Endothelial cell of umbilical vein (primary cell): ENCODE data around the gene COL4A2. TPM values are rescaled to one million over a fixed set of nuclear protein-coding genes. Genes with fewer than 3 reads are reported as not detected.

Source experiments
- BruUV-seq: library from RNA; stranded (reverse); fragments of 400-500 nt; replicated peaks from 2 replicates; lab custom pipeline; 2021; lab: Mats Ljungman, UMichigan
- CTCF ChIA-PET: fragments of 300-600, 350-600 bp; sonication (Branson Sonifier 250); formaldehyde crosslinking; loops from one replicate; lab custom pipeline; 2021; ENCODE audit warnings: antibody characterized with exemption, inconsistent platforms; lab: Charles Lee
- POLR2A ChIA-PET: fragments of 300-600, 350-600 bp; sonication (Branson Sonifier 250); formaldehyde crosslinking; loops from one replicate; lab custom pipeline; 2021; ENCODE audit warnings: antibody characterized with exemption, inconsistent platforms; lab: Charles Lee
- DNase-seq: peaks from one replicate; pipeline ENCODE4 v3.0.0-alpha.2; 2011; ENCODE audit warnings: low read depth, low spot score
- FAIRE-seq: peaks from 2 replicates; lab custom pipeline; 2011; peaks lifted over from hg19 to GRCh38; lab: Jason Lieb, UNC
- H2AFZ ChIP-seq: 2 replicates; pipeline ENCODE4 v1.6.0; 2012; ENCODE audit warnings: low read depth, low read length, control low read depth, inconsistent platforms
- H3K27ac ChIP-seq: 2 replicates; pipeline ENCODE4 v1.5.1; 2011; ENCODE audit warnings: low read depth, mild to moderate bottlenecking, control low read depth, low read length, moderate library complexity; ENCODE audit not compliant: insufficient read depth
- H3K27me3 ChIP-seq, 2 experiments: 2 replicates each; pipeline versions ENCODE4 v1.6.0 to v1.6.1; 2011; ENCODE audit warnings: low read length in 2 of 2, mixed read lengths in 1 of 2; ENCODE audit not compliant: control insufficient read depth in 2 of 2, insufficient read depth in 2 of 2
- H3K36me3 ChIP-seq, 2 experiments: 2 replicates in 1 of 2; 3 replicates in 1 of 2; pipeline ENCODE4 v1.5.1; 2011; ENCODE audit warnings: low read length in 2 of 2, mild to moderate bottlenecking in 1 of 2, moderate library complexity in 1 of 2; ENCODE audit not compliant: control insufficient read depth in 2 of 2, insufficient read depth in 2 of 2; ENCODE audit errors: extremely low read depth in 1 of 2
- H3K4me1 ChIP-seq: 3 replicates; pipeline ENCODE4 v1.5.1; 2011; ENCODE audit warnings: mild to moderate bottlenecking, low read length; ENCODE audit not compliant: control insufficient read depth, insufficient read depth; ENCODE audit errors: extremely low read depth
- H3K4me2 ChIP-seq: 2 replicates; pipeline ENCODE4 v1.6.1; 2011; ENCODE audit warnings: low read length, control low read depth, mixed read lengths; ENCODE audit not compliant: insufficient read depth
- H3K4me3 ChIP-seq, 3 experiments: fragments of 200-600 bp in 1 of 3; sonication (generic), shearing (Covaris generic) in 1 of 3; replicated peaks in 1 of 3; 2 replicates each; pipeline ENCODE4 v1.5.1; 2011 to 2016; ENCODE audit warnings: control low read depth in 3 of 3, low read length in 3 of 3, mild to moderate bottlenecking in 2 of 3, inconsistent platforms in 1 of 3, low read depth in 1 of 3, moderate library complexity in 1 of 3; ENCODE audit not compliant: insufficient read depth in 1 of 3
- H3K79me2 ChIP-seq: 2 replicates; pipeline ENCODE4 v1.6.0; 2012; ENCODE audit warnings: low read length, inconsistent platforms; ENCODE audit not compliant: control insufficient read depth, insufficient read depth
- H3K9ac ChIP-seq: replicated peaks from 2 replicates; pipeline ENCODE3; 2011; ENCODE audit warnings: low read length, control low read depth; ENCODE audit not compliant: insufficient read depth; ENCODE audit errors: extremely low read depth
- H3K9me1 ChIP-seq: replicated peaks from 3 replicates; pipeline ENCODE4 v1.6.0; 2011; ENCODE audit warnings: mild to moderate bottlenecking, low read length; ENCODE audit not compliant: control insufficient read depth, insufficient read depth; ENCODE audit errors: extremely low read depth
- H3K9me3 ChIP-seq: replicated peaks from 2 replicates; pipeline ENCODE4 v1.5.1; 2012; ENCODE audit warnings: low read length, inconsistent platforms; ENCODE audit not compliant: control insufficient read depth, insufficient read depth
- H4K20me1 ChIP-seq: replicated peaks from 2 replicates; pipeline ENCODE3; 2011; ENCODE audit warnings: mild to moderate bottlenecking, low read length; ENCODE audit not compliant: control insufficient read depth, insufficient read depth; ENCODE audit errors: extremely low read depth
- CTCF ChIP-seq, 2 donors: IDR thresholded peaks; 1 replicate in 1 of 2; 2 replicates in 1 of 2; pipeline ENCODE4 v1.5.1; 2011; ENCODE audit warnings: low read length in 2 of 2, mild to moderate bottlenecking in 2 of 2, moderate library complexity in 2 of 2, control low read depth in 1 of 2, inconsistent platforms in 1 of 2, low read depth in 1 of 2; ENCODE audit not compliant: insufficient read depth in 1 of 2; ENCODE audit errors: extremely low read depth in 1 of 2
- EZH2 ChIP-seq: IDR thresholded peaks from 2 replicates; pipeline ENCODE4 v1.6.1; 2012; ENCODE audit warnings: borderline replicate concordance, low read depth, mild to moderate bottlenecking, moderate library complexity, low read length, inconsistent platforms; ENCODE audit not compliant: severe bottlenecking
- FOS ChIP-seq: IDR thresholded peaks from 2 replicates; pipeline ENCODE4 v1.6.1; 2011; ENCODE audit warnings: mild to moderate bottlenecking, low read length, moderate library complexity, borderline replicate concordance; ENCODE audit not compliant: insufficient read depth
- GATA2 ChIP-seq: IDR thresholded peaks from 2 replicates; pipeline ENCODE4 v1.7.0; 2011; ENCODE audit warnings: low read depth, mild to moderate bottlenecking, moderate library complexity, mixed read lengths, low read length; ENCODE audit not compliant: insufficient read length, insufficient read depth
- JUN ChIP-seq: IDR thresholded peaks from 2 replicates; pipeline ENCODE4 v1.6.1; 2011; ENCODE audit warnings: borderline replicate concordance, low read depth; ENCODE audit not compliant: insufficient read length, insufficient read depth
- MAX ChIP-seq: IDR thresholded peaks from 2 replicates; pipeline ENCODE4 v1.6.1; 2011; ENCODE audit not compliant: insufficient read depth, insufficient read length
- MYC ChIP-seq: IDR thresholded peaks from one replicate; pipeline ENCODE4 v1.6.1; 2011; ENCODE audit warnings: mild to moderate bottlenecking, low read depth, low read length
- POLR2A ChIP-seq: IDR thresholded peaks from 2 replicates; pipeline ENCODE4 v1.6.1; 2012; ENCODE audit warnings: low read depth, mild to moderate bottlenecking, control low read depth, low read length
- POLR2AphosphoS5 ChIP-seq: IDR thresholded peaks from 2 replicates; pipeline ENCODE4 v1.6.1; 2012; ENCODE audit warnings: low read depth, mild to moderate bottlenecking, control low read depth, low read length, moderate library complexity; ENCODE audit not compliant: insufficient read depth
- dilution Hi-C: fragments of 300-500 bp; cut with MboI; formaldehyde crosslinking; loops from one replicate; pipeline ENCODE4 v1.15.0; 2019; ENCODE audit warnings: low sequenced_read_pairs; ENCODE audit not compliant: extremely low pct_ligation_motif_present
- intact Hi-C: fragments of 100-400 bp; cut with micrococcal nuclease; formaldehyde crosslinking; loops from one replicate; pipeline ENCODE4 v1.10.0; 2022
- polyA plus RNA-seq, 4 experiments: library from polyadenylated mRNA; depleted of rRNA in 3 of 4; stranded (reverse) in 3 of 4; unstranded in 1 of 4; fragments of >200 nt; gene quantifications; 2 replicates each; pipeline versions ENCODE4 v1.2.1 to v1.2.3, GENCODE V29; 2011 to 2012; ENCODE audit warnings: missing spikeins in 1 of 4
- total RNA-seq: library from RNA; stranded (reverse); gene quantifications from 2 replicates; pipeline ENCODE4 v1.2.3, GENCODE V29; 2021

COL4A2 gene
- total and polyA plus RNA-seq, 2 donors (not counting 3 experiments of a cell fraction or from before 2014, with no cell fraction given): 792 to 940 TPM

- Histone ChIP-seq H3K27ac (no peak overlapping the region), H3K9me1 (no peaks in the 10 kb centered on the region), H3K79me2 (peaks cover 56% of the 10 kb centered on the region), H3K9ac (no peak overlapping the region), H3K4me2 (no peak overlapping the region), H3K27me3 (no peaks in the 10 kb centered on the region), H3K9me3 (no peaks in the 10 kb centered on the region), H3K4me3 (no peak overlapping the region), H3K36me3 (peaks cover under 1 to 1% of the 10 kb centered on the region in 2 experiments), H4K20me1 (no peaks in the 10 kb centered on the region), H3K4me1 (peaks cover 32% of the 10 kb centered on the region), H2AFZ (no peak overlapping the region)
- no TSS peak for BruUV-seq
- intact Hi-C loops: no loop called here
- dilution Hi-C loops: no loop called here
- TF ChIP-seq FOS: no peak
- TF ChIP-seq MAX: no peak
- no peak for TF ChIP-seq POLR2A
- no peak for TF ChIP-seq MYC
- TF ChIP-seq GATA2: no peak
- TF ChIP-seq EZH2: no peak
- no peak for TF ChIP-seq CTCF (IDR thresholded peaks at IDR 0.05; ENCODE audit: extremely low read depth in 1 of 2, insufficient read depth in 1 of 2, low read depth in 1 of 2, low read length in 2 of 2)
- no peak for TF ChIP-seq POLR2AphosphoS5
- no peak for TF ChIP-seq JUN
- ChIA-PET CTCF (interaction anchor here (1.0 to 1.7 kb wide), 5 partner anchors 17 to 86 kb away, joined by 3 to 11 read pairs (median 4); no protein-coding TSS in a partner anchor), POLR2A (no interaction called here)
- DNase-seq: no peak
- no peak for FAIRE-seq
Observed at GRCh38 chr13:110324026-110324749, 17.1 kb downstream of the COL4A2 start.
